NCI-H1105 (cell line): ENCODE results near the gene NMU.
"Not testable (repeated sequence)": the region's sequence is repeated elsewhere in the genome, so short reads cannot be mapped to it uniquely, and the experiment has no call there.

Experiments
- DNase-seq: peaks from one replicate; lab custom pipeline; 2025; lab: John Stamatoyannopoulos, UW

The NMU gene

GRCh38 chr4:55635741-55636655 is at the start of gene NMU:
Gene NMU (minus strand): TSS chr4:55636298. CDS start chr4:55636192, 106 bp downstream.
- DNase-seq, result peak; percentile 38

GRCh38 chr4:55684276-55684675 is 48.2 kb upstream of the NMU start:
- DNase-seq, result no peak

GRCh38 chr4:55682797-55683196 is 46.7 kb upstream of the NMU start:
- DNase-seq, result not testable (repeated sequence)

- no peak for DNase-seq
Measured at GRCh38 chr4:55682295-55682694, 46.2 kb upstream of the NMU start.

- DNase-seq, result no peak
Measured at GRCh38 chr4:55681430-55681829, 45.3 kb upstream of the NMU start.

GRCh38 chr4:55675196-55675793 is 39.2 kb upstream of the NMU start:
- DNase-seq, result no peak

- DNase-seq, result no peak
Measured at GRCh38 chr4:55673424-55673823, 37.3 kb upstream of the NMU start.

GRCh38 chr4:55671667-55672066 is 35.6 kb upstream of the NMU start:
- no peak for DNase-seq

- no peak for DNase-seq
Measured at GRCh38 chr4:55670695-55671094, 34.6 kb upstream of the NMU start.

- DNase-seq, result no peak
Measured at GRCh38 chr4:55668449-55668848, 32.4 kb upstream of the NMU start.

- DNase-seq, result no peak
Measured at GRCh38 chr4:55666535-55666934, 30.4 kb upstream of the NMU start.

- DNase-seq, result no peak
Measured at GRCh38 chr4:55663145-55663544, 27.0 kb upstream of the NMU start.

- no peak for DNase-seq
Measured at GRCh38 chr4:55661398-55662056, 25.4 kb upstream of the NMU start.

GRCh38 chr4:55658657-55659056 is 22.6 kb upstream of the NMU start:
- DNase-seq, result no peak

GRCh38 chr4:55654131-55654530 is 18.0 kb upstream of the NMU start:
- no peak for DNase-seq

GRCh38 chr4:55650483-55650882 is 14.4 kb upstream of the NMU start:
- no peak for DNase-seq

- no peak for DNase-seq
Measured at GRCh38 chr4:55637272-55637820, 1.2 kb upstream of the NMU start.

- DNase-seq, result no peak
Measured at GRCh38 chr4:55636656-55636999, 530 bp upstream of the NMU start.

GRCh38 chr4:55635282-55635681 is 816 bp downstream of the NMU start:
- DNase-seq, result no peak

GRCh38 chr4:55634417-55635128 is 1.5 kb downstream of the NMU start:
- DNase-seq, result no peak

- no peak for DNase-seq
Measured at GRCh38 chr4:55633903-55634302, 2.2 kb downstream of the NMU start.

GRCh38 chr4:55625835-55626234 is 10.3 kb downstream of the NMU start:
- no peak for DNase-seq
